ENCODE results near the gene NRTN. TPM values are rescaled to one million over a fixed set of nuclear protein-coding genes. Genes with fewer than 3 reads are reported as not detected.
A peak's percentile ranks its signal among the peaks of the same experiment; 100 is the strongest.

NRTN gene
- total and polyA plus RNA-seq, 2 of the 13 experiments (the other 11 are each of a cell fraction or from before 2014, with no cell fraction given): 4.1 to 5.3 TPM

DNA sequence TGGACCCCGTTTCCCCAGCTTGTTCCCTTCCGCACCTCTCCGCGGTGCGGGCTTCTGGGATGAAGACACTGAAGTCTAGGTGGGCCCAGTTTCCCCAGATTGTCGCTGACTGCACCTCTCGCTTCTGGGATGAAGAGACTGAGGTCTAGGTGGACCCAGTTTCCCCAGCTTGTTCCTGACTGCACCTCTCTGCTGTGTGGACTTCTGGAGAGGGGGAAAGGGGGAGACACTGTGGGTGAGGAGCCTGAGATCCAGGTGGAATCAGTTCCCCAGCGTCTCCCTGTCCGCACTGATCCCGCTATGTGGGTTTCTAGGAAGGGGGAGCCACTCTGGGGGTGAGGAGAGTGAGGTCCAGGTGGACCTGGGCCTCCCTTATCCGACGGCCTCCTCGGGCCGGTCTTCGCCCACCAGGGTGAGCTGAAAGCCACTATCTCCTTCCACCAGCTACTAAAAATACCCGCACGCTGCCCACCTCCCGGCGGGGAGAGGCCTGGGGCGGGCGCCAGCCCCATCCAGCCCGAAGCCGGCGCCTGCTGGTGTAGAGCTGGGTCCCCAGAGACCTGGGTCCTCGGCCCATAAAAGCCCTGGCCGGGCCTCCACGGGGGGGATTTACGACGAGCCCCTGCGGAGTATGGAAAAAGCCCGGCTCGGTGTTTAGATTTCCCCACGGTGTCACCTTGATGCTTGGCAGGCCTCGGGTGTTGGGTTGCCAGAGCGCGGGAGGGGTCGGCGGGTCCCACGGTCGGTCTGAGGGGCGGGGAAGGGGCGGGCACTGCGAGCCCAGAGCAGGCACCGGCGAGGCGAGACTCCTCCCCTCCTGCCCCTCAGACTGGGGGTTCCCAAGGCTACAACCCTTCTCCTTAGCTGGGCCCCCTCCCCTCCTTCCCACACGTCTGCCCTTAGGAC lies 24.0 kb downstream of the NRTN start (continued):
- TF ChIP-seq, protein P1, sequence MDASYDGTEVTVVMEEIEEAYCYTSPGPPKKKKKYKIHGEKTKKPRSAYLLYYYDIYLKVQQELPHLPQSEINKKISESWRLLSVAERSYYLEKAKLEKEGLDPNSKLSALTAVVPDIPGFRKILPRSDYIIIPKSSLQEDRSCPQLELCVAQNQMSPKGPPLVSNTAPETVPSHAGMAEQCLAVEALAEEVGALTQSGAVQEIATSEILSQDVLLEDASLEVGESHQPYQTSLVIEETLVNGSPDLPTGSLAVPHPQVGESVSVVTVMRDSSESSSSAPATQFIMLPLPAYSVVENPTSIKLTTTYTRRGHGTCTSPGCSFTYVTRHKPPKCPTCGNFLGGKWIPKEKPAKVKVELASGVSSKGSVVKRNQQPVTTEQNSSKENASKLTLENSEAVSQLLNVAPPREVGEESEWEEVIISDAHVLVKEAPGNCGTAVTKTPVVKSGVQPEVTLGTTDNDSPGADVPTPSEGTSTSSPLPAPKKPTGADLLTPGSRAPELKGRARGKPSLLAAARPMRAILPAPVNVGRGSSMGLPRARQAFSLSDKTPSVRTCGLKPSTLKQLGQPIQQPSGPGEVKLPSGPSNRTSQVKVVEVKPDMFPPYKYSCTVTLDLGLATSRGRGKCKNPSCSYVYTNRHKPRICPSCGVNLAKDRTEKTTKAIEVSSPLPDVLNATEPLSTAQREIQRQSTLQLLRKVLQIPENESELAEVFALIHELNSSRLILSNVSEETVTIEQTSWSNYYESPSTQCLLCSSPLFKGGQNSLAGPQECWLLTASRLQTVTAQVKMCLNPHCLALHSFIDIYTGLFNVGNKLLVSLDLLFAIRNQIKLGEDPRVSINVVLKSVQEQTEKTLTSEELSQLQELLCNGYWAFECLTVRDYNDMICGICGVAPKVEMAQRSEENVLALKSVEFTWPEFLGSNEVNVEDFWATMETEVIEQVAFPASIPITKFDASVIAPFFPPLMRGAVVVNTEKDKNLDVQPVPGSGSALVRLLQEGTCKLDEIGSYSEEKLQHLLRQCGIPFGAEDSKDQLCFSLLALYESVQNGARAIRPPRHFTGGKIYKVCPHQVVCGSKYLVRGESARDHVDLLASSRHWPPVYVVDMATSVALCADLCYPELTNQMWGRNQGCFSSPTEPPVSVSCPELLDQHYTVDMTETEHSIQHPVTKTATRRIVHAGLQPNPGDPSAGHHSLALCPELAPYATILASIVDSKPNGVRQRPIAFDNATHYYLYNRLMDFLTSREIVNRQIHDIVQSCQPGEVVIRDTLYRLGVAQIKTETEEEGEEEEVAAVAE (CRISPR knock-in tag; IDR thresholded peaks at IDR 0.05; ENCODE audit: borderline replicate concordance): no peak
- TF ChIP-seq PRPF4 (IDR thresholded peaks at IDR 0.05; ENCODE audit: low read depth, low read length, poor library complexity, severe bottlenecking) (peak; percentile 18), ZNF17 (CRISPR knock-in tag; IDR thresholded peaks at IDR 0.05) (0 out of 2 replicates have a peak, but pooled peaks have one; percentile 42), ZNF616 (CRISPR knock-in tag; IDR thresholded peaks at IDR 0.05; ENCODE audit: low read depth) (no peak; the same call in 1 of the 2 replicates), NFKBIZ (CRISPR knock-in tag; IDR thresholded peaks at IDR 0.05) (no peak), ZNF839 (CRISPR knock-in tag; IDR thresholded peaks at IDR 0.05; ENCODE audit: borderline replicate concordance) (0 out of 2 replicates have a peak, but pooled peaks have one; percentile 14), AHDC1 (CRISPR knock-in tag; IDR thresholded peaks at IDR 0.05; ENCODE audit: borderline replicate concordance) (0 out of 2 replicates have a peak, but pooled peaks have one; percentile 7)
- TF ChIP-seq, protein P2, sequence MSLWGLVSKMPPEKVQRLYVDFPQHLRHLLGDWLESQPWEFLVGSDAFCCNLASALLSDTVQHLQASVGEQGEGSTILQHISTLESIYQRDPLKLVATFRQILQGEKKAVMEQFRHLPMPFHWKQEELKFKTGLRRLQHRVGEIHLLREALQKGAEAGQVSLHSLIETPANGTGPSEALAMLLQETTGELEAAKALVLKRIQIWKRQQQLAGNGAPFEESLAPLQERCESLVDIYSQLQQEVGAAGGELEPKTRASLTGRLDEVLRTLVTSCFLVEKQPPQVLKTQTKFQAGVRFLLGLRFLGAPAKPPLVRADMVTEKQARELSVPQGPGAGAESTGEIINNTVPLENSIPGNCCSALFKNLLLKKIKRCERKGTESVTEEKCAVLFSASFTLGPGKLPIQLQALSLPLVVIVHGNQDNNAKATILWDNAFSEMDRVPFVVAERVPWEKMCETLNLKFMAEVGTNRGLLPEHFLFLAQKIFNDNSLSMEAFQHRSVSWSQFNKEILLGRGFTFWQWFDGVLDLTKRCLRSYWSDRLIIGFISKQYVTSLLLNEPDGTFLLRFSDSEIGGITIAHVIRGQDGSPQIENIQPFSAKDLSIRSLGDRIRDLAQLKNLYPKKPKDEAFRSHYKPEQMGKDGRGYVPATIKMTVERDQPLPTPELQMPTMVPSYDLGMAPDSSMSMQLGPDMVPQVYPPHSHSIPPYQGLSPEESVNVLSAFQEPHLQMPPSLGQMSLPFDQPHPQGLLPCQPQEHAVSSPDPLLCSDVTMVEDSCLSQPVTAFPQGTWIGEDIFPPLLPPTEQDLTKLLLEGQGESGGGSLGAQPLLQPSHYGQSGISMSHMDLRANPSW (CRISPR knock-in tag; IDR thresholded peaks at IDR 0.05; ENCODE audit: borderline replicate concordance): 0 out of 2 replicates have a peak, but pooled peaks have one; percentile 34
- TF ChIP-seq, protein P3, sequence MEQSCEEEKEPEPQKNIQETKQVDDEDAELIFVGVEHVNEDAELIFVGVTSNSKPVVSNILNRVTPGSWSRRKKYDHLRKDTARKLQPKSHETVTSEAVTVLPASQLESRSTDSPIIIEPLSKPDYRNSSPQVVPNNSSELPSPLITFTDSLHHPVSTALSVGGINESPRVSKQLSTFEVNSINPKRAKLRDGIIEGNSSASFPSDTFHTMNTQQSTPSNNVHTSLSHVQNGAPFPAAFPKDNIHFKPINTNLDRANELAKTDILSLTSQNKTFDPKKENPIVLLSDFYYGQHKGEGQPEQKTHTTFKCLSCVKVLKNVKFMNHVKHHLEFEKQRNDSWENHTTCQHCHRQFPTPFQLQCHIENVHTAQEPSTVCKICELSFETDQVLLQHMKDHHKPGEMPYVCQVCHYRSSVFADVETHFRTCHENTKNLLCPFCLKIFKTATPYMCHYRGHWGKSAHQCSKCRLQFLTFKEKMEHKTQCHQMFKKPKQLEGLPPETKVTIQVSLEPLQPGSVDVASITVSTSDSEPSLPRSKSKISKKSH (CRISPR knock-in tag; IDR thresholded peaks at IDR 0.05; ENCODE audit: borderline replicate concordance): peak; percentile 2; the same call in 1 of the 2 replicates
